GM18861 (cell line): Measurements from ENCODE around the gene HDAC2.
"Not testable (repeated sequence)": the region's sequence is repeated elsewhere in the genome, so short reads cannot be mapped to it uniquely, and the experiment has no call there.

Experiments used
- ATAC-seq: cut with Tn5 transposase; IDR thresholded peaks from one replicate; pipeline ENCODE4 v1.9.1; 2021; ENCODE audit not compliant: unreplicated experiment

HDAC2 gene

DNA sequence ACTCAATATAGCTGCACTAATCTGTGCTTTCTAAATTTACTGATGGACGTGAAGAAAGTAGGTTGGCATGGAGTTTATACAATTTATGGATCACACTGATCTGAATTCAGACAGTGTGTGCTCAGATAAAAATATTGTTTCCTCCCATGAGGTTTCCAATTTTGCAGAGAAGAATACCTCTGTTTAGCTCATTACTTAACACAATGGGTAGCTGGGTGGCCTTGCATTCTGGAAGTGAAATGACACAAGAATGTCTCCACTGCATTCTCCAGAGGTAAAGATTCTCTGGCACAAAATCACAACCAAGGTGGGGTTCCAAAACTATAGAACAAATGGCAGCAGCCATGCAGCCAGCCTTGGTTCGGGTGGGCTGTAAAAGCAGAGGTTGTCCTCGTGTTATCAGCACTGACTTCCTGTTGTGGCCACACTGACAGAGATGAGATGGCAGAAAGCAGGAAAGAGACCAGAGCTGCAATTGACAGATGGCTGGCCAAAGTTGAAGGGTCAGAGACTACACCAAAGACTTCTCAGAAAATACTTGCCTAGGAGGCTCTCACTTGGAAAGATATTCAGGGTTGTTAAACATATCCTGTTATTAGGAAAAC, 50.2 kb downstream of the HDAC2 start:
- ATAC-seq, result peak; percentile 84

DNA sequence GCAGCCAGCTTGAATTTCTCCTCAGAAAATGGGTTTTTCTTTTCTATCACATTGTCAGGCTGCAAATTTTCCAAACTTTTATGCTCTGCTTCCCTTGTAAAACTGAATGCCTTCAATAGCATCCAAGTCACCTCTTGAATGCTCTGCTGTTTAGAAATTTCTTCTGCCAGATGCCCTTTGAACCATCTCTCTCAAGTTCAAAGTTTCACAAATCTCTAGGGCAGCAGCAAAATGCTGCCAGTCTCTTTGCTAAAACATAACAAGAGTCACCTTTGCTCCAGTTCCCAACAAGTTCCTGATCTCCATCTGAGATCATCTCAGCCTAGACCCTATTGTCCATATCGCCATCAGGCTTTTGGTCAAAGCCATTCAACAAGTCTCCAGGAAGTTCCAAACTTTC, 60.7 kb downstream of the HDAC2 start:
- ATAC-seq, result not testable (repeated sequence)

DNA sequence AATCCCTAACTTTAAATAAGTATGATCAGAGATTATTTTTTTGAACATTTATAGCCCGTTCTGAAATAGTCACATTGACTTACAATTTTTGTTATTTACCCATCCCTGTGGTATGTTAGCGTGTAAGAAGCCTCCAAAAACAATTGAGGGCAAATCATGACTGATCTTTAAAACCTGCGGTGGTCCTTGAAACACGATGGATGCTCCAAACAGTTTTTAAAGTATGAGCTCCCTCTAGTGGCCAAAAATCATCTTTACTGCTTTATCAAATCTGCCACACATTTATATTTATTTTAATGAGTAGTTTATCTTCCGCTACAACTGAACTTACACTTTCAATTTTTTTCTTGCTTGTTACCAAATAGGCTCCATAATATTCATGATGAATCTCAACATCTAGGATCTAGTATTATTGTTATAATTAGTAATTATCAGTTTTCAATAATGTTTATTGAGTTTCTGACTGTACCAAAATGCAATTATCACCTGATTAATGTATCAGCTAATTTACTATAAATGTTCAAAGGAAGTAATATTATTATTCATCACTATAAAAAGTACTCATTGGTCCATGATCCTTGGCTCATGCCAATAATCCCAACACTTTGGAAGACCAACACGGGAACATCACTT, 61.6 kb downstream of the HDAC2 start:
- no peak for ATAC-seq

DNA sequence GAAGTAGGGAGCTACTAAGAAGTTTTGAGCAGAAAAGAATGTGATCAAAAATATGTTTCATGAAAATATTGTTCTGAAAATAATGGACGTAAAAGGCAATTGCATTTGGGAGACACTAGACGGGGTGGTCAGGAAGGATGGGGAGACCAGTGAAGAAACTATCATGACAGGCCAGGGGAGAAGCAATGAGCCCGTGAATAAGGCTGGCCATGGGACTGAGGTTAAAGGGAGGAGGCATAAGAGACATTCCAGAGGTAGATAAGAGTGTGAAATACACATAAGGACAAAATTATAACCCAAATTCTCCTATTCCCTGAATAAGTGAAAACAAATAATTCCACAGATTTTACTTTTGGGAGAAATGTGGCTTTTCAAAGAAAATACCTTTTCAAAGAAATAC, 62.1 kb downstream of the HDAC2 start:
- ATAC-seq, result no peak

DNA sequence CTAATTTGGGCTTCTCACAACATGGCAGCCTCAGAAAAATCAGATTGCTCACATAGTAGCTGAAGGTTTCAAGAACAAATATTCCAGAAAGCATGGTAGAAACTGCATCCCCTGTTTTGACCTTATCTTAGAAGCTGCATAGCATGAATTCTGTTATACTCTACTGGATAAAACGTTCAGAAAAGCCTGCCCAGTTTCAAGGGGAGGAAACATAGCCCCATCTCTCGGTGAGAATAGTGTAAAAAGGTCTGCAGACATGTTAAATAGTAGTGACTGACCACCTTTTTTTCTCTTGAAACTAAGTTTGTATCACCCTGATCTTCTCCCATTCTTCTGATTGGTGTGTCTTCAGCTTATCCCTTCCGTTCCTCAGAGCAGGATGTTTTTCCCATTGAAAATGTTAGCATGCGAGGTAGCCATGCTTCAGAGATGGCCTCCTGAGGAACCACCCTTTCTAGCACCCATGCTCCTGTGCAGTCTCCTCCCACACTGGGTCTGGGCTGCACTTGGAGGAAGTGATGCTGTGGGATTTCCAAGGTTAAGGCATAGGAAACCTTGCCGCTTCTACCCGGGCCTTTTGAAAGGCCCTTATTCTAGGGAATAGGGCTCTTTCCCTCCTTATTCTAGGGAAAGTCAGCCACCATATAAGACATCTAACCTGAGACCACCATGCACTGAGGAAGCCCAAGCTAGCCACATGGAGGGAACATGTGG, 63.7 kb downstream of the HDAC2 start:
- no peak for ATAC-seq

DNA sequence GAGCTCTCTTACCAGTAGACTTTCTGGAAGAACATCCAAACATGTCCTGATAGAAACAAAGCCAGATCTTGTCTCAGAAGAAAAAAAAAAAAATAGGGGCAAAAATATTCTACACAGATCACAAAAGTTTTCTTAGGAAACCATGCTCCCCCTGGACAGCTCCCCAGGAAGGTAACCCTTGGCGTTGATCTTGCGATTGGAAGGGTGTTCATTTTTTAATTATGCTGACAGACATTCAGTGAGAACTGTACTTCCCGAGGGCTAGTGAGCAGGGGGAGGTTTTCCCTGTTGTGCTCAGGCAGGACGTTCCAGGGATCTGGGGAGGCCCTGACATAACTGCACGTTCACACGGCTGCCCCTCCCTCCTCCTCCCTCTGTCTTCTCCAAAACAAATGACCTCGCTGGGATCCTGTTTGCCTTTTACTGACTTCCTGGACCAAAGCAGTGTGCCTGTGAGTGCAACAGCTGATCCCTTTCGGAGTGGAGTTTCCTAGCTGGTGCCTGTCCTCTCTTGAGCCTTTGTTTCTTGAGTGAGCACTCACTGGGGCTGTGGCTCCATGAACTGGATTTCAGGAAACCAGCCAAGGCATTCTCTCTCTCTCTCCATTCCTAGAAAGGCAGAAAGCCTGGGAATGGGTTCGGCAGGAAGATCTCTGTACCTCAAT, 67.2 kb downstream of the HDAC2 start:
- no peak for ATAC-seq

DNA sequence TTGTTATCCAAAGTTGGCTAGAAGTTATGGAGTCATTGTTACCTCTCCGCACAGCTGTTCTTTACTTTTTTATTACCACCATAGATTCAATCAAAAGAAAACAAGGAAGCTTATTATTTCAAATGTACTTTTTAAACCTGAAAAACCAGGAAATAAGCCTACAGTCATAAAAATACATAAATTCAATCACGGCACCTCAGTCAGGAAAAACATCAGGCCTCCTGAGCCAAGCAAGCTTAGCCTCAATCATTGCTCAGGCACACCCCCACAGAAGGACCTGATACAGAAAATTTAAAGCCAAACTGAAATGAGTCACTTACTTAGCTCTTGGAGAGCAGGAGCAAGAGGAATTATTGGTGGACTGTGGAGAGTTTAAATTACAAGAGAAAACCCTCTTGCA, 69.5 kb downstream of the HDAC2 start:
- no peak for ATAC-seq

DNA sequence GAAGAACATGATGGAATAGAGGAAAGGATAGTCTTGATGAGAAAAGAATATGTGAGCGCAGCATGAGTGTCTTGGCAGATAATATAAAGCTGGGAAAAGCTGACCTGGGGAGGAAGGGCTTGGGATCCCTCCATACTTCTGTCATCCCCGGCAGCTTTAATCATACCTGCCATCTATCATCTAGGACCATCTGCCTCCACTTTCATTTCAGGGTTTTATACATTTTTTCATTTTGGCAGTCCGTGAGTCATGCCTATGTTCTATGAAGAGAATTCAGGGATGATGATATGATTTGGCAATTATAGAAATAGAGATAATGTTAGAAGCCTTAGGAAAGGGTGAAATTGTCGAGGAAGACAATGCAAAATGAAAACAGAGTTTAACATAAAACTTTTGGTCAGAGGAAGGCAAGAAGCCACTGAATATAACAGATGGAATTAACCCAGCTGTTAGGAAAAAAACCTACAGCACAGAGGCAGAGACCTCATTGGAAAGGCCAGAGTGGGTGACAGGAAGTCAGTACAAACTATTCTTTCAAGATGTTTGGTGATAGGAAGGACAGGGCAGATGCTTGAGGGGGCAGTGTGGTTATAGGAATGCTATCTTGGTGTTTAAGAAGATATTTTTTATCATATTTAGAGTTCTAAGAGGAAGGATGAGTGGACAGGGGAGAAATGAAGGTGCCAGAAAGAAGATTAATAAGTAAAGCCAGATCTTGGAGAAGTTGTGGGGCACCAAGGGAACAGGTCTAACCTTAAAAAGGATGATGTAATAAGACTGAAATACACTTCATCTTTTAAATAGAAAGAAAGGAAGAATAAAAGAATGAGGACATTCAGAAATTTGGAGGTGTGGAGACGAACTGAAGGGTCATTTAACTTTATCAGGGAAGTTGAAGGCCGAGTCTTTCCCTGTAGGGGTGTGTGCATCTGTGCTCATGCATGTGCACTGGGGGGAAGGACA, 76.0 kb downstream of the HDAC2 start:
- no peak for ATAC-seq

DNA sequence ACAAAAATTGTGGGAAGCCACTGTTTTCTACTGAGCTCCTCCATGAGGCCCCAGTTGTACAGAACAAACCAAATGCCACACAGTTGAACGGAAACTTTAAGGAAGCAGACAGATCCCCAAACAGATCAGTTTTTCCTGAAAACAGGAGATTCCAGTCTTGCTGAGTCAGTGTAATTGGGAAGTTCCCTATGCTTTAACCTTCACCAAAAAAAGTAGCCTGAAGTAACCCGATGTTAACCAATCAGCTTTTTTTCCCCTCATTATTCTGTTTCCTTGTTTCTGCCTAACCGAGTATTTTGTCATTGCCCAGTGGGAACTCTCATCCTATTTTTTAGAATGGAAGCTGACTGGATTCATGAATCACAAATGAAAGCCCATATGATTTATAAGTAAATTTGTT, 77.1 kb downstream of the HDAC2 start:
- no peak for ATAC-seq

DNA sequence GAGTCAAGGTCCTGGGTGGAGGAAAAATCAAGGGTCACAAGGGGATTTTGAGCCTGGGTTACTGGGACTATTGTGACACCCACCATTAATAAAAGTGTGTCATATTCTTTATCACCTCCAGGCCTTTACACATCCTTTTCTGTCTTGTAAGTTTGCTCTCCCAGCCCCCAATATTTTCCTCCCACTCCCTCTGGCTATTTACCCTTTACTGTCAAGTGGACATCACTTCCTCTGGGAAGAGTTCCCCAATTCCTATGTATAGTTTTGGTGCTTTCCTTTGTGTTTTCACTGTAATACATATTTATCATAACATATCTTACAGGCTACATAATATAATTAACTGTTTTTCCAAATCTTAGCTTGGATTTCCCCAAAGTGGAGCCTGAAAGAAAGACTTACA, 77.5 kb downstream of the HDAC2 start:
- no peak for ATAC-seq

DNA sequence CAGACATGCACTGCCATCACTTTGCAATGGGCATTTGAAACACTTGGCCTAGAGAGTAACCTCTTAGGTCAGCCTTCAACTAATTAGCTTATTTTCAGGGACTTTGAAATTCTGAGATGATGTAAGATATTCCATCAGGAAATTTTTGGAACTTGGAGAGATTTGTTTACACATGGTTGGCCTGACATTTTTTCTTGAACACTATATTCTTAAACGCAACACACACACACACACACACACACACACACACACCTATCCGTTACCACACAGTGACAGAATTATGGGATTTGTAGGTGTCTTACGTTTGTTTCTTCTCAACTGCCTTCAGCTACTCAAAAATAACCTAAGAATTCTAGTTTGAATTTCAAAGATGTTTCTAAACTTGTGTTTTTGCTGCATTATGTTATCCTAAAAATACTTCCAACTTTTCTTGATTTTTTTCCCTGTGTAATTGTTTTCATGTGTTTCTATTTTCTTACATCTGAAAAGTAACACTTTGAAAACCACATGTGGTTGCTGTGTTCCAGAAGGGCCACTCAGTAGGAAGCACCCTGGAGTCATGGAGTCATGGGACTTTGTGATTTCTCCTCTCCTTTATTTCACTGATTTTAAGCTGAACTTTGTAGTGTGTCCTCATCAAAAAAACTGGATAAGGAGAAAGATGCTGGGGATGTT, 81.9 kb downstream of the HDAC2 start:
- ATAC-seq, result no peak

DNA sequence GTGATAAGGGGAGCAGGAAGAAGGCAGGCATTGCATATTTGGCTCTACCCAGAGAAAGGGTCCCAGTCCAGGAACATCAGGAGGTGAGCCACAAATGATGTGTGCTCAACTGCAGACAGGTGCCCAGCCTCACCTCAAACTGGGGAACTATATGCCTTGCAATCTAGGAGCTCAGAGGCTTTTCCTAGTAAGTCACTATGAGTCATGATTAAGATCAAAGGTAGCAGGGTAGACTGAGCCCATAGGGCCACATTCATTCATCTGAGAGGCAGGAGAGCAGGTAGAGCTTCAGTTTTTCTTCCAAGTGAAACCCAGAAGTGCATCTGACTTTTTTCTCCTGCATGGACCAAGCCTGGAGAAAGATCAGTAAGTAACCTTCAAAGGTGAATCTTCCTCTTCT, 82.5 kb downstream of the HDAC2 start:
- ATAC-seq, result no peak

DNA sequence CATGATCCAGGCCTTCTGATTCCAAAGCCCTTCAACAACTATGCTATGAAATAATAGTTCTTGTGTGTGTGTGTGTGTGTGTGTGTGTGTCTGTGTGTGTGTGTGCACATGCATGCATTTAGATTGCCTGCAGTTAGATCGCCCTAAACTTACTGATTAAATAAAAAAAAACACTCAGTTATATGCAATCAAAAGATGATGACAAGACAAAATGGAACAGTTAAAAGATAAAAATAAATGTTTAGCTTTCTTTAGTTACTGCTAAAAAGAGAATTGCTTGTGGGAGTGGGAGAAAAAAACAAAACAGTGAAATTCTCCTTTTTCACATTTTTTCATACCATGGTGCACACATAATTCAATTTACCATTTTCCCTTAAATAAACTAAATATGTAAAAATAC, 84.4 kb downstream of the HDAC2 start:
- no peak for ATAC-seq

DNA sequence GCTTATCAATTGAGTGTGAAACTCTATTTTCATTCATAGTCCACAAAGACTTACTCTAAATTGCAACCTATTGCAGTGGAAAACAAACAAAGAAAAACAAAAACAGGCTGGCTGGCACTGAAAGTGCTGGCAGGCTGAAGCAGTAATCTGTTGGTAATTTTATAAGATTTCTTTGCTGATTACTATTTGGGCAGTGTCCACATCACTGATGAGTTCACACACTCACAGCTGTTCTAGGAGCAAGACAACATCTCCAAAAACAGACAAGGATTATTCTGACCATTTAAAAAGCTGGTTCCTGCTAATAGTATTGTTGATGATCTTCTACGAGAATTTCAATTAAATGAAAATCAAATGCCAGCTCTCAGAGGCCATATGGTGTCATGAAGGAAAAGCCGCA, 86.9 kb downstream of the HDAC2 start:
- no peak for ATAC-seq
